Suprapubic skin (tissue), 3 donors: ENCODE data around the gene ERCC6.

Experiments used
- POLR2A ChIP-seq, 2 donors: fragments of 450-650 bp; IDR thresholded peaks; one replicate each; pipeline ENCODE4 v1.6.1; 2017; ENCODE audit warnings: antibody characterized with exemption in 2 of 2, mild to moderate bottlenecking in 2 of 2, moderate library complexity in 2 of 2
- TF ChIP-seq, protein P1 (sequence below), 2 donors: fragments of 200-600 bp in 1 of 2; fragments of 450-650 bp in 1 of 2; sonication (generic) in 1 of 2; IDR thresholded peaks; one replicate each; pipeline ENCODE4 v1.5.1; 2016 to 2019; ENCODE audit warnings: antibody characterized with exemption in 2 of 2, mild to moderate bottlenecking in 1 of 2, moderate library complexity in 1 of 2

DNA sequence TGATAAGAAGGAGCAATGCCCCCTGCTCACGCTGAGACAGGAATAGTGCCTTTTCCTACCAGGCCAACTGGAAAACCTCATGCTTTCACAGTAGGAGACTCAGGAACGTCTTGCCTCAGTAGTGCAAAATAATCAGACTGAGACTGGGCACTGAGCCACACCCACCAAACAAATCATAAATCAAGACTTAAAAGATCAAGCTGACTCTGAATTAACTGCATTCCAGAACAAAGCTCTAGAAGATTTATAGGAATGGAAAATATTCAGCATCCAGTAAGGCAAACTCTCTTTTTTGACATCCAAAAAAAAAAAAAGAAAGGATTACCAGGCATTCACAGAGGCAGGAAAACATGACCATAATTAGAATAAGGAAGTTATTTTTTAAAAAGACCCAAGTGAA, 40.7 kb upstream of the ERCC6 start:
- TF ChIP-seq, protein P1, sequence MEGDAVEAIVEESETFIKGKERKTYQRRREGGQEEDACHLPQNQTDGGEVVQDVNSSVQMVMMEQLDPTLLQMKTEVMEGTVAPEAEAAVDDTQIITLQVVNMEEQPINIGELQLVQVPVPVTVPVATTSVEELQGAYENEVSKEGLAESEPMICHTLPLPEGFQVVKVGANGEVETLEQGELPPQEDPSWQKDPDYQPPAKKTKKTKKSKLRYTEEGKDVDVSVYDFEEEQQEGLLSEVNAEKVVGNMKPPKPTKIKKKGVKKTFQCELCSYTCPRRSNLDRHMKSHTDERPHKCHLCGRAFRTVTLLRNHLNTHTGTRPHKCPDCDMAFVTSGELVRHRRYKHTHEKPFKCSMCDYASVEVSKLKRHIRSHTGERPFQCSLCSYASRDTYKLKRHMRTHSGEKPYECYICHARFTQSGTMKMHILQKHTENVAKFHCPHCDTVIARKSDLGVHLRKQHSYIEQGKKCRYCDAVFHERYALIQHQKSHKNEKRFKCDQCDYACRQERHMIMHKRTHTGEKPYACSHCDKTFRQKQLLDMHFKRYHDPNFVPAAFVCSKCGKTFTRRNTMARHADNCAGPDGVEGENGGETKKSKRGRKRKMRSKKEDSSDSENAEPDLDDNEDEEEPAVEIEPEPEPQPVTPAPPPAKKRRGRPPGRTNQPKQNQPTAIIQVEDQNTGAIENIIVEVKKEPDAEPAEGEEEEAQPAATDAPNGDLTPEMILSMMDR (IDR thresholded peaks at IDR 0.05) = no peak
- TF ChIP-seq POLR2A (IDR thresholded peaks at IDR 0.05) = no peak
